Ectodermal cell (in vitro differentiated cells): ENCODE measurements around the gene KCNQ4.

ENCODE experiments used
- H3K27ac ChIP-seq: 2 replicates; pipeline ENCODE4 v1.7.0; 2013; ENCODE audit warnings: mild to moderate bottlenecking, low read depth, low read length; ENCODE audit not compliant: insufficient read depth, poor library complexity, severe bottlenecking
- H3K27me3 ChIP-seq: 2 replicates; pipeline ENCODE4 v1.7.0; 2013; ENCODE audit warnings: mild to moderate bottlenecking, low read length; ENCODE audit not compliant: insufficient read depth, control insufficient read depth, poor library complexity, severe bottlenecking
- H3K36me3 ChIP-seq: one replicate; pipeline ENCODE4 v1.7.0; 2013; ENCODE audit warnings: low read length; ENCODE audit not compliant: control insufficient read depth, insufficient read depth
- H3K4me1 ChIP-seq: one replicate; pipeline ENCODE4 v1.7.0; 2013; ENCODE audit warnings: low read length; ENCODE audit not compliant: control insufficient read depth, insufficient read depth
- H3K4me3 ChIP-seq: 2 replicates; pipeline ENCODE4 v1.7.0; 2013; ENCODE audit warnings: low read depth, low read length, control low read depth; ENCODE audit not compliant: insufficient read depth
- H3K9me3 ChIP-seq: 2 replicates; pipeline ENCODE4 v1.7.0; 2013; ENCODE audit warnings: mild to moderate bottlenecking, low read length, moderate library complexity; ENCODE audit not compliant: control insufficient read depth
- WGBS, 2 experiments: methylation state at CpG; one replicate each; pipeline ENCODE4 v1.1.7; 2013; ENCODE audit warnings: missing lambda C conversion rate in 2 of 2; 5-methylcytosine and 5-hydroxymethylcytosine counted together

KCNQ4 gene

DNA sequence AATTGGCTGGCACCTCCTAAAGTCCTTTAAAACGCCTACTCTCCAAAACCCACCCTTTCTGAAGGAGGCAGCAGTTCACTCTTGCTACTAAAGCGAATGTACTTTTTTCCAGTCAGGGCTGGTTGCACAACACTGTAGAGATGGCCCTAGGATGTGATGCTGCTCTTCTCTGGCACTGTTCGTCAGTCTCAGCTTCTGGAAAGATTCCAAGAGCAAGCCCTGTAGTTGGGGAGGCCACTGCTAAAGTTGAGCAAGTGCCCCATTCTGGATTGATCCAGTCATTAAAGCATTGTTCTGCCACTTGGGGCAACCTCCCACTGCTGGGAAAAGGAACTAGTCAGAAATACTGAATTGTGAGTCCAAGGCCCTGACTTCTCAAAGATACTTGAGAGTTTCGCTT, 28.5 kb upstream of the KCNQ4 start:
- Histone ChIP-seq H3K27me3 (no peaks in the 10 kb centered on the region), H3K4me3 (no peak overlapping the region), H3K27ac (no peak overlapping the region), H3K4me1 (no peaks in the 10 kb centered on the region), H3K36me3 (peaks cover 46% of the 10 kb centered on the region), H3K9me3 (no peaks in the 10 kb centered on the region)
- WGBS, 2 experiments, result 78 to 84% methylated on average over 4 of the region's 4 CpGs

DNA sequence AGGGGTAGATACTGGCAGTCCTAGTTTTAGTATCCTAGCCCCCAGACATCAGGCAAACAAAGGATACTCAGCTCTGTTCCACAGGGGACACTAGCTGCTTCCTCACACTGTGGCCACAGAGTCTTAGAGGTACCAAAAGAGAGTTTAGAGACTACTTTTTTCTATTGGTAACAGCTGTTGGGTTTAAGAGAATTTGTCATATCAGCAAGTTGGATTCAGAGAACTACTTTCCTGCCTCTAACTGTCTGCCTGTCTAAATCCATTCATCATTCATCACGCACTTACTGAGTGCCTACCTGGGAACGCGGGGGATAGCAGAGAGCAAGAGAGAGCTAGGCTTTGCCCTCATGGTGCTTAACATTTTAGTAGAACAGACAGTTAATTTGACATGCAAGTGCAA, 27.1 kb upstream of the KCNQ4 start:
- peaks cover 54% of the 10 kb centered on the region for H3K36me3 ChIP-seq
- 95 to 100% methylated on average over 3 of the region's 3 CpGs for WGBS, 2 experiments
- H3K27me3 ChIP-seq, result no peaks in the 10 kb centered on the region
- H3K27ac ChIP-seq, result no peak overlapping the region
- H3K9me3 ChIP-seq, result no peaks in the 10 kb centered on the region
- no peaks in the 10 kb centered on the region for H3K4me1 ChIP-seq
- H3K4me3 ChIP-seq, result no peak overlapping the region

DNA sequence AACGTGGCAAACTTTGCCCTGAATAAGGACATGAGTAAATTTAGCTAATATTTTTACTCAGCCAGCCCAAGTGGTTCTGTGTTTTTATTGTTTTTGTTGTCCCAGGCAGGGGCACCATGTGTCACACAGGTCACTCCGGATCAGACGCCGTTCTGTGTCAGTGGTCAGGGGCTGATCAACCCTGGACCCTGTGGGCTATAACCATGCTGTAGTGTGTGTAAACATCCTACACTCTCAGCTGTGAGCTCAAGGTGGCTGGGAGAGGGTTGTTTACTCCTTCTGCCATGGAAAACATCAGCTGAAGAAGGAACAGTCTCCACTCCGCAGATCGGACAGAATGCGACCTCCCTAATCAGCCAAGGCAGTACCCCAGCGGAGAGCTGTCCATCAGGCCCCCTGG, 26.5 kb upstream of the KCNQ4 start:
- no peaks in the 10 kb centered on the region for H3K9me3 ChIP-seq
- no peak overlapping the region for H3K27ac ChIP-seq
- H3K4me3 ChIP-seq, result no peak overlapping the region
- H3K36me3 ChIP-seq, result peaks cover 54% of the 10 kb centered on the region
- H3K27me3 ChIP-seq, result no peaks in the 10 kb centered on the region
- no peaks in the 10 kb centered on the region for H3K4me1 ChIP-seq
- WGBS, 2 experiments, result 94 to 97% methylated on average over 8 of the region's 8 CpGs

DNA sequence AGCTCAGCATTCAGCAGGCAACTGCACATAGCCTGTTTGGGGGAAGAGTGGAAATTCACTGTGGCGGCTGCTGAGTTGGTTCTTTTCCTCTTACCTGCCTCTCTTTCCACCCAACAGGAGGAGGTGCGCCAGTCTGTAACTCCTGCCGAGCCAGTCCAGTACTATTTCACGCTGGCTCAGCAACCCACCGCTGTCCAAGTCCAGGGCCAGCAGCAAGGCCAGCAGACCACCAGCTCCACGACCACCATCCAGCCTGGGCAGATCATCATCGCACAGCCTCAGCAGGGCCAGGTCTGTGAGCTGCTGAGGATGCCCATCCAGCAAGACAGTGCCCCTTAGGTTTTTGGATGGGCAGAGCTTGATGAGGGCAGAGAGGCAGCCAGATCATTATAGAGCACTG, 25.6 kb upstream of the KCNQ4 start:
- Histone ChIP-seq H3K27ac (no peak overlapping the region), H3K9me3 (no peaks in the 10 kb centered on the region), H3K36me3 (peaks cover 57% of the 10 kb centered on the region), H3K4me1 (no peaks in the 10 kb centered on the region), H3K27me3 (no peaks in the 10 kb centered on the region), H3K4me3 (no peak overlapping the region)
- WGBS, 2 experiments, result 93 to 97% methylated on average over 7 of the region's 7 CpGs

DNA sequence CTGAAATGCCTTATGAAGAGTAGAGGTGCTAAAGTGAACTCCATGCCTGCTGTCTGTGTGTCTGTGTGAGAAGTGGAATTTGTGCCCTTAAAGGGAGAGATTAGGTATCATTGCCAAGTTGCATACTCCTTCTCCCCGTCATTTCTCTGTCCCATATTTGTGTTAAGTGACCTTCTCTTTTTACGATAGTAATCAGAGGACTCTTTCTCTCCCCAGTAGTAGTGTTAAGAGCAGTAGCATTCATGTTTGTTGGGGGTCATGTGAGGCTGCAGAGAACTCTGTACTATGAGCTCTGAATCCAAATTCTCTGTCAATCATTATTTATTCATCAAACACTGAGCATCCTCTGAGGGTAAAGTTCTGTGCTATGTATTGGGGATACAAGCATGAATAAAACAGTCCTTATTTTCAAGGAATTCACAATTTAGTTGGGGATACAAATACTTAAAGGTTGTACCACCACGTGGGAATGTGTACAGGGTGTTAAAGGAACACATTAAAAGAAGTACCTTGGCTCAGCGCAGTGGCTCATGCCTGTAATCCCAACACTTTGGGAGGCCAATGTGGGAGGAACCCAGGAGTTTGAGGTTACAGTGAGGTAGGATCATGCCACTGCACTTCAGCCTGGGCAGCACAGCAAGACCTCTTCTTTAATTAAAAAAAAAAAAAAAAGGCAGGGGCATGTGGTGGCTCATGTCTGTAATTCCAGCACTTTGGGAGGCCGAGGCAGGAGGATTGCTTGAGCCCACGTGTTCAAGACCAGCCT, 24.8 kb upstream of the KCNQ4 start:
- Histone ChIP-seq H3K4me3 (no peak overlapping the region), H3K9me3 (no peaks in the 10 kb centered on the region), H3K27me3 (no peaks in the 10 kb centered on the region), H3K27ac (no peak overlapping the region), H3K4me1 (no peaks in the 10 kb centered on the region), H3K36me3 (peaks cover 49% of the 10 kb centered on the region)
- 95% methylated on average over 6 of the region's 6 CpGs for WGBS, 2 experiments

DNA sequence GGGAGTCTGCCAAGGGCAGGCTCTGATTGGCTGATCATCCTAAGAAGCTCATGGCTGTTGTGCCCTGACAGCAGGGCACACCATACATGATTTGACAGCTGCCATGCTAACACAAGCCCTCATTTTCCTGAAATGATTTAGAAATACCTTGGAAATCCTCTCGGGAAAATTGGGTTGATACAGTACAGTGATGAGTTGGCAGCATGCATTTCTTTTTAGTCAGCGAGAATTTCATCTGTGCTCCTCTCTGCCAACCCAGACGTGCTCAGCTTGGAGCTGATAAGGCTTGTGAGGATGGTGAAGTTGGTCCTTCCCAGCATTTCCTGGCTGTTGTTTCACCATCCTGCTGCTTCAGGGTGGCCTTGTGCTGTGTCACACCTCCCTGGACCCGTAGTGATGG, 22.6 kb upstream of the KCNQ4 start:
- H3K36me3 ChIP-seq, result peaks cover 43% of the 10 kb centered on the region

GRCh38 chr1:40762144-40762923, 21.3 kb upstream of the KCNQ4 start:
- Histone ChIP-seq H3K4me1 (no peaks in the 10 kb centered on the region), H3K36me3 (peaks cover 47% of the 10 kb centered on the region)
- 95% methylated on average over 7 of the region's 7 CpGs for WGBS, 2 experiments

More for the DNA sequence above, 22.6 kb upstream of the KCNQ4 start:
- H3K9me3 ChIP-seq, result no peaks in the 10 kb centered on the region
- no peaks in the 10 kb centered on the region for H3K27me3 ChIP-seq
- 96 to 98% methylated on average over 4 of the region's 4 CpGs for WGBS, 2 experiments
- H3K4me3 ChIP-seq, result no peak overlapping the region
- H3K4me1 ChIP-seq, result no peaks in the 10 kb centered on the region
- no peak overlapping the region for H3K27ac ChIP-seq

DNA sequence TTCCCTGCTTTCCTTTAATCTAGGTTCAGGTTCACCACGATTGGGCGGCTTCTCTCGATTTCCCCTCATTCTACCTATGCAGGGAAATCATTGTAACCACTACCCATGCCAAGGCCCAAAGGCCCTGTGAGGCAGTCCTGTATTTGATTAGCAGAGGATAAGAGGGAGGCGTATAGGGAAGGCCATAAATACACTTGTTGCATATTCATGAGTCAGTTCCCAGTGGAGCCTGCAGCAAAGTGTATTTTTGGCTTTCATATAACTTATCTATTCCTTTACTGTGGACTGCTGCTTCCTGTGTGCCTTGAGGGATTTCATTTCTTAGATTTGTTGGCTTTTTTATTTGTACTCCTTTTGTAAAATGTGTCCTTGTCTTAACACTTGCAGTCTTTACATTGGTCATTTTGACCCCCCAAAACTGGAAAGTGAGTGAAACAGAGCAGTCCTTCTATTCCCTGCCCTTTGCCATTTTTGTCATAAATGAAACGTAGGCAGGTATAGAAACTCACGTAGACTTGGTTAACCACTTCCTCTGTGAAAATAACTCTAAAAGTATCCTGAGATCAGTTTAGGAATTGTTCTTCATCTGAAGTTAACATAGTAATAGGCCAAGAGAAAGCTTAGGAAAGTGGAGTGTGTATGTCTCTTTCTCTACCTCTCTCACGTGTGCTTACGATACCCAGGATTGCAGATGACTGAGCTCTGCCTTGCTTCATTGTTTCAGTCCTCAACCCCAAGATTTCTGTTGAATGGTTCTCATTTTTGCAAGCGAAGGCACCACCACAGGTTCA, 19.6 kb upstream of the KCNQ4 start:
- Histone ChIP-seq H3K4me3 (no peak overlapping the region), H3K9me3 (no peaks in the 10 kb centered on the region), H3K27me3 (no peaks in the 10 kb centered on the region), H3K4me1 (no peaks in the 10 kb centered on the region), H3K27ac (no peak overlapping the region), H3K36me3 (peaks cover 47% of the 10 kb centered on the region)
- 95 to 96% methylated on average over 9 of the region's 9 CpGs for WGBS, 2 experiments

More at GRCh38 chr1:40762144-40762923, 21.3 kb upstream of the KCNQ4 start:
- Histone ChIP-seq H3K27me3 (no peaks in the 10 kb centered on the region), H3K4me3 (no peak overlapping the region), H3K27ac (no peak overlapping the region), H3K9me3 (no peaks in the 10 kb centered on the region)

DNA sequence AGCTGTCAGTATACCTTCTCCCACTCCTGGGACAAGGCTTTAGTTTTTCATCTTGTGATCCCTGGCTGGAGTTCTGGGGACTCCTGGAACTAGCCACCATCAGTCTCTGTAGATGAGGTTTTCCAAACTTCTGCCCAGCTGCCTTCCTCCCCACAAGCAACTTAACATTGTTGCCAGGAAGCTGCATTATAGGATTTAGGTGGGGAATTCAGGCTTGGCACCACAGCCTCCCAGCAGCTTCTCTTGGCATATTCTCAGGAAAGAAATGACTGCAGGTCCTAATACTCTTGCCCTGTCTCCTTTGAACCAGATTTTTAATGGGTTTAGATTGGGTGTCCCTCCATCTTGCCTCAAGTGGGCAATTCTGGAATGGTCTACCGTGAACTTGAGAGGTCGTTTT, 18.6 kb upstream of the KCNQ4 start:
- no peaks in the 10 kb centered on the region for H3K27me3 ChIP-seq
- no peak overlapping the region for H3K4me3 ChIP-seq
- H3K27ac ChIP-seq, result no peak overlapping the region
- H3K4me1 ChIP-seq, result no peaks in the 10 kb centered on the region
- no peaks in the 10 kb centered on the region for H3K9me3 ChIP-seq
- H3K36me3 ChIP-seq, result peaks cover 48% of the 10 kb centered on the region
- 65 to 71% methylated on average over 2 of the region's 2 CpGs for WGBS, 2 experiments

DNA sequence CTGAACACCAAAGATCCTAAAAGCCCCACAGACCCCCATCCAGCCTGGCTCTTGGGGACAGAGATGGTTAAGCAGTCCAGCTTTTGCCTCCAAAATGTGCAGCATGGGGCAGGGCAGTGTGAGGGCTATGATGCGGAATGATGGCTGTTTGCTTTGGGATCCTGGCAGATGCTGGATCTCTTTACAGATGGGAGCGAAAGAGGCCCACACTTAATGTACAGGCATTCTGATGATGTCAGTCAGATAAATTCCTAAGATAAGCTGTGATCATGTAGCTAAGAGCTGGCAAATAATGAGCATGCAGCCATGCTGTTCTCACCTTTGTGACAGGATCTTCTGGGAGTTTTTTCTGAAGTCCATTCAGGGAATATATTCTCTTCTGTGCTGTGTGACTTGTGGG, 17.6 kb upstream of the KCNQ4 start:
- Histone ChIP-seq H3K27ac (no peak overlapping the region), H3K36me3 (peaks cover 47% of the 10 kb centered on the region), H3K27me3 (no peaks in the 10 kb centered on the region), H3K9me3 (no peaks in the 10 kb centered on the region), H3K4me3 (no peak overlapping the region), H3K4me1 (no peaks in the 10 kb centered on the region)
- WGBS, 2 experiments, result 94 to 97% methylated on average over 2 of the region's 2 CpGs
